Spinal cord (tissue), 10 donors: ENCODE measurements around the gene SNAP47. TPM values are rescaled to one million over a fixed set of nuclear protein-coding genes. Genes with fewer than 3 reads are reported as not detected.

Experiments used
- DNase-seq, 6 donors: peaks; one replicate each; pipeline versions ENCODE4 v3.0.0 to v3.0.0-alpha.2; 2013 to 2015; ENCODE audit warnings: low spot score in 6 of 6, low read depth in 4 of 6
- H3K27ac ChIP-seq: one replicate; pipeline ENCODE4 v1.5.1; 2013; ENCODE audit warnings: low read depth, low read length, control low read depth
- H3K27me3 ChIP-seq: one replicate; pipeline ENCODE4 v1.6.1; 2013; ENCODE audit warnings: low read length; ENCODE audit not compliant: control insufficient read depth, insufficient read depth
- H3K36me3 ChIP-seq: one replicate; pipeline ENCODE4 v1.6.1; 2013; ENCODE audit warnings: low read length; ENCODE audit not compliant: control insufficient read depth, insufficient read depth
- H3K4me1 ChIP-seq: one replicate; pipeline ENCODE4 v1.6.1; 2013; ENCODE audit warnings: low read length; ENCODE audit not compliant: control insufficient read depth, insufficient read depth
- H3K4me3 ChIP-seq: one replicate; pipeline ENCODE4 v1.5.1; 2013; ENCODE audit warnings: low read depth, low read length, control low read depth
- H3K9me3 ChIP-seq: one replicate; pipeline ENCODE4 v1.6.1; 2013; ENCODE audit warnings: low read length; ENCODE audit not compliant: control insufficient read depth, insufficient read depth
- WGBS: methylation state at CpG from one replicate; pipeline ENCODE4 v1.1.5; 2013; ENCODE audit warnings: missing lambda C conversion rate; ENCODE audit not compliant: insufficient coverage; 5-methylcytosine and 5-hydroxymethylcytosine counted together
- polyA plus RNA-seq, 2 donors: library from polyadenylated mRNA; unstranded; fragments of 120-200 nt; gene quantifications; one replicate each; pipeline ENCODE4 v1.2.1, GENCODE V29; 2013; ENCODE audit not compliant: insufficient read length in 2 of 2
- total RNA-seq, 2 donors: library from RNA; depleted of rRNA in 1 of 2; stranded (reverse); fragments of 120-200 nt in 1 of 2; fragments of >200 nt in 1 of 2; gene quantifications; one replicate each; pipeline versions ENCODE4 v1.2.3 to v1.2.4, GENCODE V29; 2013 to 2014
- donor health status: healthy.

Gene SNAP47
- total and polyA plus RNA-seq, 4 donors = 53.8 to 66.4 (median 58.3) TPM

DNA sequence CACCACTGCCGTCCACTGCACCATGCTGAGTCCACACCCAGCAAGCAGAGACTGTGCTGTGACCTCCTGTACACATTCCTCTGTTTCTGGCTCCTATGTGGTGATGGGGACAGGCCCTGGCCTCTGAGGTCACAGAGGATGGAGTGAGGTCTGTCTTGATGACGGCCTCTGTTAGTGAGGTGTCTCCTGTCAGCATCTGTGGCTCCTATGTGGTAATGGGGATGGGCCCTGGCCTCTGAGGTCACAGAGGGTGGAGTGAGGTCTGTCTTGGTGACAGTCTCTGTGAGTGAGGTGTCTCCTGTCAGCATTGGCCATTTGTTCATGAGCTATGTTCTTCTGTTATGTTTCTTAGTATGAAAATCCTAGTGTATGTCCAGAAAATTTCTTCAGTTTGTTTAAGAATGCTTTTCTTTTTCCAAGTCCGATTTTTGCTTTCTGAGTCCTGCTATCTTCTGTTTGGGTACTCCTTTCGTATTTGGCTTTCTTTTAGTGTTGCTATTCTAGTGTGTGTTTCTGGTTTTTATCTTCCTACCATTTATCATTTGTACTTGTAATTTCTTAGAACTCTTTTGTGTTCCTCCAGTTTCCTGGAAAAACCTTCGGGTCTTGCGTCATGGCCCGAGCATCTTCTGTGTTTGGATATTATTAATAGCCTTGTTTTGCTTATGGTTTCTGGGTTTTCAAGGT is 13.4 kb downstream of the SNAP47 start:
- no peak overlapping the region for H3K4me3 ChIP-seq
- no peaks in the 10 kb centered on the region for H3K9me3 ChIP-seq
- no peaks in the 10 kb centered on the region for H3K27me3 ChIP-seq
- peaks cover 4% of the 10 kb centered on the region for H3K4me1 ChIP-seq
- 85% methylated on average over 4 of the region's 7 CpGs for WGBS
- no peak for DNase-seq
- peaks cover 57% of the 10 kb centered on the region for H3K36me3 ChIP-seq
- H3K27ac ChIP-seq = no peak overlapping the region

GRCh38 chr1:227749225-227749624 is 14.0 kb downstream of the SNAP47 start:
- H3K4me3 ChIP-seq = no peak overlapping the region
- WGBS = 92% methylated on average over 6 of the region's 7 CpGs
- H3K4me1 ChIP-seq = peaks cover 8% of the 10 kb centered on the region
- no peak overlapping the region for H3K27ac ChIP-seq
- H3K27me3 ChIP-seq = no peaks in the 10 kb centered on the region
- no peak for DNase-seq
- H3K9me3 ChIP-seq = no peaks in the 10 kb centered on the region
- peaks cover 57% of the 10 kb centered on the region for H3K36me3 ChIP-seq

DNA sequence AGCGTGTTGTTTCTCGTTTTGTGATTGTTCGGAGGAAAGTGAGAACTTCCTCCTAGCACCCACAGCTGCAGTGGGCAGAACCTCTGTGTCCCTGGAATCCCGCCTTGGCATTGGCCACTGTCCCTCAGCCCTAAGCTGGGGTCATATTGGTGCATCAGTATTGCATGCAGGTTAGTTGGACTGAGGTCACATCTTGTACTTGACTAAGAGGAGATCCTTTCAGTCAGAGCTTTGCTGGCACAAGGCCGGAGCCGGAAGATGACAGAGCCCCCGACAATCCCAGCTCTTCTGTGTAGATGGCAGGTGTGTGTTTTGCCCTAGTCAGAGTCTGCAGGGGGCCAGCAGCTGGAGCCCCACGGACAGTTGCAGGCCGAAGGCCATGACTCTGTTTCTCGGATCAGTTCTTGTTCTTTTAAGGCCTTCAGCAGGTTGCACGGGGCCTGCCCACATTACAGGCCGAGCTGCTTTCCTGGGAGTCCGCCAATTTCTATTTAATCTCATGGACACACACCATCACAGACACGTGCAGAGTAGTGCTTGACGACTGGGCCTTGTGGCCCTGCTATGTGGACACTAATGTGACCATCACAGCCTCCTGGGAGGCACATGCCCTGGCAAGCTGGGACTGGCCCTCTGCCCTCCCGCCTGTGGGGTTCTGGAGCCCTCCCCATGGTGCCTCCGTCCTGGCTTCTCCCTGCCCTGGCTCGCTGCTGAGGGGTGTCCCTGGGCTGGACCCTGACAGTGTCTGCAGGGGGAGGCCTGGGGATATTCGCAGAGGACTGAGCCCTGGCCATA is 14.9 kb downstream of the SNAP47 start:
- no peaks in the 10 kb centered on the region for H3K9me3 ChIP-seq
- peaks cover 10% of the 10 kb centered on the region for H3K4me1 ChIP-seq
- H3K27ac ChIP-seq = no peak overlapping the region
- no peak for DNase-seq
- H3K27me3 ChIP-seq = no peaks in the 10 kb centered on the region
- peaks cover 55% of the 10 kb centered on the region for H3K36me3 ChIP-seq
- 88% methylated on average over 18 of the region's 19 CpGs for WGBS
- H3K4me3 ChIP-seq = no peak overlapping the region

DNA sequence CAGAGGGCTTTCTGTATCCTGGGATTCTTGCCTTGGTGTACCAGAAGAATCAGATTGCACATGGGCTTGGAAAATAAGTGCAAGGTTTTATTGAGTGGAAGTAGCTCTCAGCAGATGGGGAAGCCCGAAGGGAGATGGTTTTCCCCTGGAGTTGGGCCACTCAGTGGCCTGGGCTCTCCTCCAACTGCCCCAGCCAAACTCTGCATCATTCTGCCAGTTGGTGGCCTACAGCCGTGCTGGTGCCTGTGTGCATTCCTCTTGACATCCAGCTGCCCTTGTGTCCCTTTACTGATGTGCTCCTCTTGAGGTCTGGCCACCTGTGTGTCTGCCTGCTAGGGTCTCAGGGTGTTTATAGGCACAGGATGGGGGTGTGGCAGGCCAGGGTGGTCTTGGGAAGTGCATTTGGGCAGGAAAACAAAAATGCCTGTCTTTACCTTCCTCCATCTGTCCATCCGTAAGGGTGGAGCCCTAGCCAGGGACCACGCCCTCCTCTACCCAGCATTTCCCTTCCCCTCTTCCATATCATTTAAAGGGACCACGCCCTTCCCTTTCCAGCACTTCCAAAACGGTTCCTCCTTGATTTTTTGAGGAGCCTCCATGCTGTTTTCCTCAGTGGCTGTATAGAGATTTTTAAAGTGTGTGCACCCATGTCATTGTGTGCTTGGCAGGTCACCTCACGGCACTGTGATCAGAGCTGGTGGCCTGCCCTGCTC is 18.9 kb downstream of the SNAP47 start:
- Histone ChIP-seq H3K36me3 (peaks cover 39% of the 10 kb centered on the region), H3K4me1 (peaks cover 6% of the 10 kb centered on the region), H3K27ac (no peak overlapping the region), H3K27me3 (no peaks in the 10 kb centered on the region), H3K9me3 (no peaks in the 10 kb centered on the region), H3K4me3 (no peak overlapping the region)
- WGBS = 66% methylated on average over 5 of the region's 7 CpGs
- peak in 1 of 6 donors; percentile 49 for DNase-seq

DNA sequence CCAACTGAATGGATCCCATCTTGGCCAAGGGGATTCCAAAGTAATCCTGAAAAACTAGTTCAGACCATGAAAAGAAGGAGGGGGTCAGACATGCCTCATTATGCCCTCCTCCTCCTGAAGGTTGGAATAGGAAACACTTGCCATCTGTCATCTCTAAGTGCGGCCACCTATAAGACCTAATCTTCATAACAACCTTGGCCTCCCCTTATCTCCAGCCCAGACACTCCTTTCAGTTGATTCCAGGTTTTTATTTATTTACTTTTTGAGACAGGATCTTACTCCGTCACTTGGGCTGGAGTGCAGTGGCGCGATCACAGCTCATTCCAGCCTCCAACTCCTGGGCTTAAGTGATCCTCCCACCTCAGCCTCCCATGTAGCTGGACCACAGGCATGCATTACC is 19.7 kb downstream of the SNAP47 start:
- WGBS = 94% methylated on average over 3 of the region's 4 CpGs
- Histone ChIP-seq H3K4me1 (peaks cover 6% of the 10 kb centered on the region), H3K36me3 (peaks cover 40% of the 10 kb centered on the region), H3K9me3 (no peaks in the 10 kb centered on the region), H3K4me3 (no peak overlapping the region), H3K27ac (no peak overlapping the region), H3K27me3 (no peaks in the 10 kb centered on the region)
- no peak for DNase-seq

- no peaks in the 10 kb centered on the region for H3K9me3 ChIP-seq
- H3K4me3 ChIP-seq = no peak overlapping the region
- DNase-seq = no peak
- H3K4me1 ChIP-seq = peaks cover 6% of the 10 kb centered on the region
- H3K27me3 ChIP-seq = no peaks in the 10 kb centered on the region
- peaks cover 34% of the 10 kb centered on the region for H3K36me3 ChIP-seq
- H3K27ac ChIP-seq = no peak overlapping the region
- 97% methylated on average over 6 of the region's 13 CpGs for WGBS
Measured at GRCh38 chr1:227756172-227756959, 21.1 kb downstream of the SNAP47 start.

- DNase-seq = no peak
- Histone ChIP-seq H3K36me3 (peaks cover 43% of the 10 kb centered on the region), H3K27me3 (no peaks in the 10 kb centered on the region), H3K4me3 (no peak overlapping the region), H3K4me1 (peaks cover 15% of the 10 kb centered on the region), H3K9me3 (no peaks in the 10 kb centered on the region), H3K27ac (no peak overlapping the region)
- 55% methylated on average over 2 of the region's 2 CpGs for WGBS
Measured at GRCh38 chr1:227757781-227758180, 22.5 kb downstream of the SNAP47 start.

GRCh38 chr1:227758366-227758765 is 23.1 kb downstream of the SNAP47 start:
- 85% methylated on average over 6 of the region's 6 CpGs for WGBS
- peaks cover 48% of the 10 kb centered on the region for H3K36me3 ChIP-seq
- no peak overlapping the region for H3K27ac ChIP-seq
- DNase-seq = peak in 1 of 6 donors; percentile 27
- H3K4me1 ChIP-seq = peaks cover 19% of the 10 kb centered on the region
- H3K27me3 ChIP-seq = no peaks in the 10 kb centered on the region
- H3K4me3 ChIP-seq = no peak overlapping the region
- no peaks in the 10 kb centered on the region for H3K9me3 ChIP-seq
